Fibroblast of pulmonary artery (primary cell): ENCODE data around the gene GABRG3.
"Not testable (repeated sequence)": the region's sequence is repeated elsewhere in the genome, so short reads cannot be mapped to it uniquely, and the experiment has no call there.

ENCODE experiments used
- DNase-seq: peaks from one replicate; pipeline ENCODE4 v3.0.0-alpha.2; 2010; ENCODE audit warnings: low read depth
- H3K4me3 ChIP-seq: replicated peaks from 2 replicates; pipeline ENCODE4 v1.5.1; 2011; ENCODE audit warnings: low read depth, mild to moderate bottlenecking, control low read depth, low read length, moderate library complexity
- CTCF ChIP-seq: IDR thresholded peaks from 2 replicates; pipeline ENCODE4 v1.5.1; 2011; ENCODE audit warnings: mild to moderate bottlenecking, control low read depth, low read length, inconsistent platforms; ENCODE audit errors: missing control alignments

The GABRG3 gene

DNA sequence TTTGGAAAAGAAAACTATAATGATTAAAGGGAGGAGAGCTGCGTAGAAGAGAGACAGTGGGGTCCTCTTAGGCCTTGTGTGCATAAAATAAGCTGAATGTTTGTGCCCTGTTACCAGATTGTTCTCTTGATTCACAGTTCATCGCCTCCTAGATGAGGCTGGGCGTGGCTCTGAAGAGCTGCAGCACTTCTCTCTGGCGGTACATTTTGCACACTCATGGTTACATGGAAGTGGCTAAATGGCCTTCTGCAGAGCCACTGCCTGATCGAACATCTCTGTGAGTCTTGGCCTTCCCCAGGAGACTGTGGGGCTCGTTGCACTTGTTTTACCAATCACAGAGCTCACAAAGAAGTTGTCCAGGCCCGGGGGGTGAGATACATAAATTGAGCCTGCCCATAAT lies 208.8 kb downstream of the GABRG3 start:
- H3K4me3 ChIP-seq, result no peak overlapping the region
- no peak for TF ChIP-seq CTCF
- DNase-seq, result no peak

DNA sequence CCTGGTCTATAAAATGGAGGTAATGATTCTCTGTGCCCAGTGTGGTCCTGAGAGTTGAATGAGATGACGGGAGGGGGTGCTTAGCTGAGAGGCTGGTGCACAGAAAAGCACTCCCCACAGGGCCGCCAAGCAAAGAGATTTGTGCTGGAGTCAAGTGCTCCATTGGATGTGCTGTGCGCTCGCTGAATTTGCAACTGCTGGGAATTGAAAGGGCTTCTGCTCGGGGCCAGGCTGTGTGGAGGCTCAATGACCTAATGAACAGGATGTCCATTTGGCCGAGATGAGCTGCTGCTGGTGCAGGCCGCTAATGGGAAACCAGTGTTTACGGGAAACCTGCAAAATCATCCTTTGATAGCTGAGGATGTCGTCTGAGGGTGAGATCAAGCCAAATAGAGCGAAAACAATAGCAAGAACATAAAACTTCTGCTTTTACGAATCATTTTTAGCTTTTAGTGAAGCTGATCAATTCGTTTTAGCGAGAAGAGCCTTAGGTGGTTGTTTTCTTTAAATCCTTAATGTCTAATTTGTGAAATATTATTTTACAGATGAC lies 211.7 kb downstream of the GABRG3 start:
- H3K4me3 ChIP-seq, result no peak overlapping the region
- TF ChIP-seq CTCF, result no peak

GRCh38 chr15:27183201-27183600 lies 212.2 kb downstream of the GABRG3 start:
- no peak for DNase-seq
- H3K4me3 ChIP-seq, result no peak overlapping the region
- no peak for TF ChIP-seq CTCF

More for the DNA sequence above, 211.7 kb downstream of the GABRG3 start:
- no peak for DNase-seq

- DNase-seq, result not testable (repeated sequence)
These were observed 220.5 kb downstream of the GABRG3 start for GRCh38 chr15:27191515-27191914.

GRCh38 chr15:27196691-27197090 lies 225.7 kb downstream of the GABRG3 start:
- DNase-seq, result no peak
- TF ChIP-seq CTCF, result no peak
- no peak overlapping the region for H3K4me3 ChIP-seq

More at GRCh38 chr15:27191515-27191914, 220.5 kb downstream of the GABRG3 start:
- not testable (repeated sequence) for H3K4me3 ChIP-seq

DNA sequence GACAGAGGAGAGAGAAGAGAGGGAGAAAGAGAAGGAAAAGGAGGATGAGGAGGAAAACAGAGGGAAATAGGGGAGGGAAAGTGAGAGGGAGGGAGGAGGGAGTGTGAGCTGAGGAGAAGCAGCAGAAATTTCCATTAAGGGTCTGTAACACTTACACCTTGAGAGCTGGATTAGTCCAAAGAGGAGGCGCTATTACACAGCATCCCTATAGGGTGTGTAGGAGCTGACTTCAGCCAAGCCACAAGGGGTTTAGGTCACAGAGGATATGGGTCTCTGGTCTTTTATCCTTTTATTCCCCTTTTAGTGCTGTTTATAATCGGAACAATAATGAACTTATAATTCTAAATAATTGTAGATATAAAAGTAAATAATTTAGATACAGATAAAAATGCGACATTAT lies 230.4 kb downstream of the GABRG3 start:
- DNase-seq, result no peak
- no peak for TF ChIP-seq CTCF
- no peak overlapping the region for H3K4me3 ChIP-seq

DNA sequence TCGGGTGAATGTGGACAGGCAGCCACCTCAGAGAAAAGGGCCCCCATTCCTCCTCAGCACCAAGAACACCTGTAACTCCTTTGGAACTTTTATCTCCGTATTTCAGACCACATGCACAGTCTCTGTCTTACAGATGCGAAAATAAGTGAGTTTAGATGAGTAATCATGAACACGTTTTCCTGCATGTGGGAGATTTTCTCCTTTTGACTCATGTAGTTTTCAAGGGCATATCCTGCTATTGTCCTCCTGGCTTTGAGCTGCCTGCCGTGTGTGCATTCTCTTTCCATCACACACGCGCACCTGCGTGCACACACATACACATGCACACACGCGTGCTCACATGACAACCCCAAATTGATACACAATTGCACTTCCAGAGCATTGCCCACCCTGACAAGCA lies 239.2 kb downstream of the GABRG3 start:
- TF ChIP-seq CTCF, result no peak
- no peak overlapping the region for H3K4me3 ChIP-seq
- no peak for DNase-seq
